DMS53 treated with DMSO at 0.1 percent for 48 hours (cell line): ENCODE data around the gene CNTFR.
"Not testable (repeated sequence)": the region's sequence is repeated elsewhere in the genome, so short reads cannot be mapped to it uniquely, and the experiment has no call there.

Source experiments
- DNase-seq: peaks from one replicate; lab custom pipeline; 2025; ENCODE audit not compliant: unreplicated experiment; lab: John Stamatoyannopoulos, UW

CNTFR gene

GRCh38 chr9:34589636-34590380, at the start of gene CNTFR:
TSS of gene CNTFR (minus strand) at chr9:34589724. CDS start at chr9:34568981, 20,743 bp downstream.
- no peak for DNase-seq

GRCh38 chr9:34639322-34639721, 49.8 kb upstream of the CNTFR start:
- not testable (repeated sequence) for DNase-seq

- no peak for DNase-seq
Measured at GRCh38 chr9:34638138-34638445, 48.6 kb upstream of the CNTFR start.

- peak; percentile 35 for DNase-seq
Measured at GRCh38 chr9:34637356-34638137, 48.0 kb upstream of the CNTFR start, which contains the start of gene SIGMAR1. TSS of gene SIGMAR1 (minus strand) at chr9:34637787. CDS start at chr9:34637697, 90 bp downstream.

GRCh38 chr9:34636791-34637355, 47.3 kb upstream of the CNTFR start:
- no peak for DNase-seq

- DNase-seq: no peak
Measured at GRCh38 chr9:34635556-34635955, 46.0 kb upstream of the CNTFR start.

GRCh38 chr9:34634551-34635248, 45.2 kb upstream of the CNTFR start:
- no peak for DNase-seq

- peak; percentile 37 for DNase-seq
Measured at GRCh38 chr9:34633851-34634550, 44.5 kb upstream of the CNTFR start.

- DNase-seq: no peak
Measured at GRCh38 chr9:34633166-34633565, 43.6 kb upstream of the CNTFR start.

GRCh38 chr9:34630402-34631154, 41.1 kb upstream of the CNTFR start:
- DNase-seq: no peak

GRCh38 chr9:34629491-34629808, 39.9 kb upstream of the CNTFR start:
- DNase-seq: no peak

- no peak for DNase-seq
Measured at GRCh38 chr9:34628656-34629490, 39.3 kb upstream of the CNTFR start, which contains the start of gene ARID3C. TSS of gene ARID3C (minus strand) at chr9:34629066. CDS start at chr9:34628014, 1,052 bp downstream.

GRCh38 chr9:34627716-34628655, 38.5 kb upstream of the CNTFR start:
- DNase-seq: no peak

- DNase-seq: no peak
Measured at GRCh38 chr9:34625186-34625486, 35.6 kb upstream of the CNTFR start.

- DNase-seq: no peak
Measured at GRCh38 chr9:34624475-34625185, 35.1 kb upstream of the CNTFR start.

- DNase-seq: no peak
Measured at GRCh38 chr9:34623374-34624235, 34.1 kb upstream of the CNTFR start.
